Mononuclear cell (primary cell): ENCODE measurements around the gene UBE2F. TPM values are rescaled to one million over a fixed set of nuclear protein-coding genes. Genes with fewer than 3 reads are reported as not detected.

Experiments
- H3K27me3 ChIP-seq: 2 replicates; pipeline ENCODE4 v1.6.0; 2011; ENCODE audit warnings: low read length, control low read depth; ENCODE audit not compliant: insufficient read depth
- H3K4me1 ChIP-seq: 2 replicates; pipeline ENCODE4 v1.5.1; 2011; ENCODE audit warnings: mild to moderate bottlenecking, low read length, control low read depth; ENCODE audit not compliant: insufficient read depth
- H3K4me3 ChIP-seq: 2 replicates; pipeline ENCODE4 v1.5.1; 2011; ENCODE audit warnings: mild to moderate bottlenecking, low read length, moderate library complexity
- H3K9me3 ChIP-seq: 2 replicates; pipeline ENCODE4 v1.5.1; 2011; ENCODE audit warnings: low read depth, mild to moderate bottlenecking, control low read depth, low read length
- total RNA-seq: library from RNA; depleted of rRNA; stranded (reverse); fragments of >200 nt; gene quantifications from one replicate; pipeline ENCODE4 v1.2.3, GENCODE V29; 2012

UBE2F gene
- total RNA-seq: 80.8 TPM

GRCh38 chr2:237966565-237967462 lies at the start of gene UBE2F:
Gene UBE2F, plus strand, starts transcription at chr2:237967014. Its CDS starts 6,094 bp downstream, at chr2:237973108.
- Histone ChIP-seq H3K4me1 (peaks cover 45% of the 10 kb centered on the region), H3K27me3 (no peaks in the 10 kb centered on the region), H3K4me3 (peak within 1 kb of the TSS; percentile 55), H3K9me3 (no peaks in the 10 kb centered on the region)

GRCh38 chr2:237917696-237918374 lies 49.0 kb upstream of the UBE2F start:
- Histone ChIP-seq H3K4me1 (peaks cover 3% of the 10 kb centered on the region), H3K27me3 (no peaks in the 10 kb centered on the region), H3K4me3 (no peak overlapping the region), H3K9me3 (no peaks in the 10 kb centered on the region)

GRCh38 chr2:237919593-237919992 lies 47.2 kb upstream of the UBE2F start:
- Histone ChIP-seq H3K9me3 (no peaks in the 10 kb centered on the region), H3K4me1 (peaks cover 11% of the 10 kb centered on the region), H3K4me3 (no peak overlapping the region), H3K27me3 (no peaks in the 10 kb centered on the region)

- Histone ChIP-seq H3K9me3 (no peaks in the 10 kb centered on the region), H3K27me3 (no peaks in the 10 kb centered on the region), H3K4me1 (peaks cover 14% of the 10 kb centered on the region), H3K4me3 (no peak overlapping the region)
These were observed 46.1 kb upstream of the UBE2F start for GRCh38 chr2:237920673-237921072.

GRCh38 chr2:237921967-237922492 lies 44.8 kb upstream of the UBE2F start:
- no peak overlapping the region for H3K4me3 ChIP-seq
- H3K4me1 ChIP-seq: peaks cover 17% of the 10 kb centered on the region
- H3K27me3 ChIP-seq: no peaks in the 10 kb centered on the region
- no peaks in the 10 kb centered on the region for H3K9me3 ChIP-seq

GRCh38 chr2:237922641-237923361 lies 44.0 kb upstream of the UBE2F start:
- H3K4me1 ChIP-seq: peaks cover 17% of the 10 kb centered on the region
- no peaks in the 10 kb centered on the region for H3K27me3 ChIP-seq
- no peaks in the 10 kb centered on the region for H3K9me3 ChIP-seq
- no peak overlapping the region for H3K4me3 ChIP-seq

- H3K27me3 ChIP-seq: no peaks in the 10 kb centered on the region
- peak overlapping the region; percentile 28 for H3K4me3 ChIP-seq
- H3K9me3 ChIP-seq: no peaks in the 10 kb centered on the region
- H3K4me1 ChIP-seq: peaks cover 17% of the 10 kb centered on the region
These were observed 43.2 kb upstream of the UBE2F start for GRCh38 chr2:237923481-237924163.

- no peaks in the 10 kb centered on the region for H3K27me3 ChIP-seq
- no peaks in the 10 kb centered on the region for H3K9me3 ChIP-seq
- H3K4me3 ChIP-seq: no peak overlapping the region
- peaks cover 17% of the 10 kb centered on the region for H3K4me1 ChIP-seq
These were observed 42.7 kb upstream of the UBE2F start for GRCh38 chr2:237924164-237924534.

GRCh38 chr2:237927135-237927534 lies 39.7 kb upstream of the UBE2F start:
- Histone ChIP-seq H3K9me3 (no peaks in the 10 kb centered on the region), H3K27me3 (no peaks in the 10 kb centered on the region), H3K4me1 (peaks cover 21% of the 10 kb centered on the region), H3K4me3 (no peak overlapping the region)

GRCh38 chr2:237927986-237928385 lies 38.8 kb upstream of the UBE2F start:
- no peak overlapping the region for H3K4me3 ChIP-seq
- no peaks in the 10 kb centered on the region for H3K9me3 ChIP-seq
- peaks cover 17% of the 10 kb centered on the region for H3K4me1 ChIP-seq
- no peaks in the 10 kb centered on the region for H3K27me3 ChIP-seq

- no peak overlapping the region for H3K4me3 ChIP-seq
- H3K9me3 ChIP-seq: no peaks in the 10 kb centered on the region
- no peaks in the 10 kb centered on the region for H3K27me3 ChIP-seq
- peaks cover 10% of the 10 kb centered on the region for H3K4me1 ChIP-seq
These were observed 36.8 kb upstream of the UBE2F start for GRCh38 chr2:237929979-237930378.

GRCh38 chr2:237931205-237931721 lies 35.6 kb upstream of the UBE2F start:
- no peaks in the 10 kb centered on the region for H3K9me3 ChIP-seq
- no peaks in the 10 kb centered on the region for H3K27me3 ChIP-seq
- no peak overlapping the region for H3K4me3 ChIP-seq
- H3K4me1 ChIP-seq: peaks cover 4% of the 10 kb centered on the region

- Histone ChIP-seq H3K4me1 (peaks cover 4% of the 10 kb centered on the region), H3K9me3 (no peaks in the 10 kb centered on the region), H3K4me3 (no peak overlapping the region), H3K27me3 (no peaks in the 10 kb centered on the region)
These were observed 34.1 kb upstream of the UBE2F start for GRCh38 chr2:237932731-237933131.

GRCh38 chr2:237934186-237934585 lies 32.6 kb upstream of the UBE2F start:
- H3K4me3 ChIP-seq: no peak overlapping the region
- H3K9me3 ChIP-seq: no peaks in the 10 kb centered on the region
- H3K4me1 ChIP-seq: peaks cover 4% of the 10 kb centered on the region
- H3K27me3 ChIP-seq: no peaks in the 10 kb centered on the region
